RPMI8226 (cell line): ENCODE data around the gene PARD6B.
A peak's percentile ranks its signal among the peaks of the same experiment; 100 is the strongest.

Experiments used
- DNase-seq: peaks from one replicate; pipeline ENCODE4 v3.0.0-alpha.2; 2015

PARD6B gene

DNA sequence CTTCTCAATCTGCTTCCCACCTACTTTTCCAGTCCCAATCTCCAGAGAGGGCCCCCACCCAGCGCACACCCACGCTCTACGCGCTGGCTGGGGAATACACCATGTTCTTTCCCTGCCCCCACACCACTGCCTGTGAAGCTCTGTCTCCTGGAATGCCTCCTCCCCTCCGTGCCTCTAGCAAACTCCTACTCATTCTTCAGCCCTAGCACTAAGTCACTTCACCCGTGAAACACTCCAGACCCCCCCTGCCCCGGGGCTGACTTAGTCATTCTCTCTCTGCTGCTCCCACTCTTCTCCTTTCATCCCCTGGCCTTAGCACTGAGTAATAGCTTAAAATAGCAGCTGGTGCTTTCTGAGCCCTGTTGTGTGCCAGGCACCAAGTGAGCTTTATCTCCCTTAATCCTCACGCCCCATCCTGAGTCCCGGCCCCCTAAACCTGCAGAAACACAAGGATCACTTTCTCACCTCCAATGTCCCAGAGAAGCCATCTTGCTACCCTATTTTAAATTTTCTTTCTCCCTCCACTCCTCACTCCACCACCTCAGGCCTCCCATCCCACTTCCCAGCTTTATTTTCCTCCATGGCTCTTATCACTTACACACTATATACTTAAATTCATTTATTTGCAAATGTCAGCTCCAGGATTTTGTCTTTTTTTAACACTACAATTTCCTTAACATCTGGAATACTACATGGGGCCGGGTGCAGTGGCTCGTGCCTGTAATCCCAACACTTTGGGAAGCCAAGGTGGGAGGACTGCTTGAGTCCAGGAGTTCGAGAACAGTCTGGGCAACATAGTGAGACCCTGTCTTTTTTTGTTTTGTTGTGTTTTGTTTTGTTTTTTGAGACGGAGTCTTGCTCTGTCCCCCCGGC, 6.3 kb upstream of the PARD6B start:
- no peak for DNase-seq

GRCh38 chr20:50725724-50726005, 5.7 kb upstream of the PARD6B start:
- DNase-seq, result no peak

DNA sequence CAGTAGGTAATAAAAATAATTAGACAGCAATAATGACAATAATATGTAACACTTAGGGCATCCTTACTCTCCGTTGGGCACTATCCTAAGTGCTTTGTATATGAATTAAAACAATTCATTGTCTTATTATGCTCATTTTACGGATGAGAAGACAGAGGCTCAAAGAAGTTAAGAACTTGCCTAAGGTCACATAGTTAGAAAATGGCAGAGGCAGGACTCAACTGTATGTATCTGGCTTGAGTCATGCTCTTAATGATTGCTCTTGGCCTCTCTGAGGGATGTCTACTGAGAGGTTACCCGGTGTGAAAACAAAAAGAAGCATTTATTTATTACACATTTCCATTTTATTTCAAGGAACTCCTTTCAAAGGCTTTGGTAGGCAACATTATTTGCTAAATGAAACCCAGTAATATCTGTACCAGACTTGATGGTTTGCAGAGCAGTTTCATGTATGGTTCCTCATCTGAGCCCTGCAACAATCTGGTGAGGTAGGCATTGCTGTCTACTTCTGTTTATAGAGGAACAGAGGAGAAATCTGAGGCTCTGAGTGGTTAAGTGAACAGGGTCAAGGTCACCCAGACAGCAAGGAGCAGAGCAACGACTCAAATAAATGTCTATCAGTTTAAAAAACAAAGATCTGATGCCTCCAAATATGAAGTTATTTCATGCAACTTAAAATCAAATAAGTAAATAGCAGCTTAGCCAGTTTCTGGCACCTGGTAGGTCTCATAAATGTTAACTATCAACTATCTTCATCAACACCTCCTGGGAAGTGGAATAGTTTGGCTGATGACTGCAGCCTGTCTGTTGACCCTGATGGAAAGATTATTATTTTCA, 4.2 kb upstream of the PARD6B start:
- DNase-seq, result peak; percentile 4

DNA sequence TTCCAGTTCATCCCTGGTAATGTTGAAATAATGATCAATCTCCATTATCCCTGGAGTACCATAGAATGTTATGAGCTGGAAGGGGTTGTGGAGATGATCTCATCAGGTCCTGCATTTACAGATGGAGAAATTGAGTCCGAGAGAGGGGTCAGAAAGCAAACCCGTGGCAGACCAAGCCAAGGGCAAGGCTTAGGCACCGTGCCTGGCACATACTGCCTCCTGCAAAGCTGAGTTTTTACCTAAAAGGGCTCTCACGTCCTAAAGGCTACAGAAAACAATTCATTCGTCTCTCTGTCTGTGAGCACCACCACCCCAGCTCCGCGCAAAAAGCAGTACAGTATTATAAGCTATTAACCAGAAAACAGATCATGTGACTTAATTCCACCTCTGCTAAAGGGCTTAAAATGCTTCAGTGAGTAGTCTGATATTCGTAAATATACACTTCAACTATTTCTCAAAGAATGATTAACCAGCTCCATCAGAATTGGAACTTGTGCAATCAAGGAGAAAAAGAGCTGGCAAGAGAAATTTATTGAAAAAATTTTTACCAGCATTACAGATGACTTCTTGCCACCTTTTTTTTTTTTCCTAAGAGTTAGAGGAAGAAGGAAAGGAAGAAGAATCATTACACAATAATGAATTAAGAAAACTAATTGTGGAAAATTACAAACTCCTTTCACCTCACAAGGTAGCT, 3.4 kb upstream of the PARD6B start:
- DNase-seq, result no peak

DNA sequence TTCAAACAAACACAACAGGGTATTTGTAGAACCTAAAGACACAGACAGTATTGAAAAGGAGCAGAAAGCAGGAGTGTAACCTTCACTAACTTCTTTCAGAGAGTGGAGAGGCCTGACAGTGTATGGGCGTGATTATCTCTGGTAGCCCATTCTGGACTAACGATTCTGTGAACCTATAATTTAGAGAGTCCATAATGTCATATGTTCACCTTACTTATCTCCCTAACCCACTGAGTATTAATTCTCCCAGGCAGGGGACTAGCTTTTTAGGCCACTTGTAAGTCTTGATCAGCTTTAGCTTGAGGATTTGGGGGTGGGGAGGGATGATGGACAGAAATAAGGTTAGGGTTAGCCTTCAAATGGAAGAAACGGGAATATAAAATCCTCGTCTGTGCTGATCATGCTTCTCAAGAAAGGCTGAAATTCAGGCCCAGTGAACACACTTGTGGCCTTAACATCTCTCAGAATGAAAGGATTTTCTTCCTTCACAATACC, 2.8 kb upstream of the PARD6B start:
- DNase-seq, result no peak

DNA sequence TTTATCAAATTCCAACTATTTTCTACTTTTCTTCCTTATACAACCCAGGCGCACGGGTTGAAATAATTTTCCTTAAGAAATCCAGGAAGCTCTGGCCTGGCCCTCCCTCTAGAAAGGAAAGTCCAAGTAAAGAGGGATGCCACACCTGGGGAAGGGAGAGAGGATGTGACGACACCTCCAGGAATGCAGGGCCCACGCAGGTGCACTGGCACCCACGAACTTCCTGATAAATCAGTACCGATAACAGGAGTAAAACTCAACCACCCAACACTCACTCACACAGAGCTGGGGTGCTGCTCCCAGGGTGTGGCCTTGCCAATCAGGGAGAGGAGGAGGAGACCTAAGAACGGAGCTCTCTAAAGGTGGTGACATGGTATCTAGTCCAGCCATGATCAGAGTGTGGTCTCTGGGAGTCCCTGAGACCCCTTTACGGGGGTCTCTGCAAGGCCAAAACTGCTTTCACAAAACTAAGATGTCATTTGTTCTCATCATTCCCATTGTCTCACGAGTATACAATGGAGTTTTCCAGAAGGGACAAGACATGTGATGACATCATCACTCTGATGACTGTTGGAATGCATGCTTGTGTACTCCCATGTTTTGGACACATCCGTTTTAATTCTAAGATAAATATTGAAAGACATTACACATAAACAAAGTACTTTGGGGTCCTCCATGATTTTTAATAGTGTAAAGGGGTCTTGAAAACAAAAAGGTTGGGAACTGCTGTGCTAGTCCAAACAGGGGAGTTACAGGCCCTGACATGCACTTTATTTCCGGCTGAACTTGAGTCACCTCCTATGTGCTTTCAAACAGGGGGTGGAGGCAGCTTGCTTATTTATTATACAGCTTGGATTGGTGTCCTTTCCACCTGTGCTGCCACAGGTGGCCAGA, 2.2 kb upstream of the PARD6B start:
- DNase-seq, result no peak

- DNase-seq, result no peak
Observed at GRCh38 chr20:50729901-50730764, 1.2 kb upstream of the PARD6B start.

DNA sequence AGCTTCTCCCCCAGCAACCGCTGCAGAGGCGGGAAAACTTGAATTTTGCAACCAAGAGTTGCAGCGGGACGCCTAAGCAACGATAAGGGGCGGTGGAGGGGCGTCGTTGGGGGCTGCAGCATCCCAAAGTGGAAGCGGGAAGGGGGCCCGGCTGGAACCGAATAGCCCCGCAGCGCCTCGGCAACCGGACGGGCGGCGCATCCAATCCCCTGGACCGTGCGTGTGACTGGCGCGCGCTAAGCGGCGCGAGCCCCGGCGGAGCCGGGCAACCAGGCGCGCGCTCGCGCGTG, 670 bp upstream of the PARD6B start:
- no peak for DNase-seq

DNA sequence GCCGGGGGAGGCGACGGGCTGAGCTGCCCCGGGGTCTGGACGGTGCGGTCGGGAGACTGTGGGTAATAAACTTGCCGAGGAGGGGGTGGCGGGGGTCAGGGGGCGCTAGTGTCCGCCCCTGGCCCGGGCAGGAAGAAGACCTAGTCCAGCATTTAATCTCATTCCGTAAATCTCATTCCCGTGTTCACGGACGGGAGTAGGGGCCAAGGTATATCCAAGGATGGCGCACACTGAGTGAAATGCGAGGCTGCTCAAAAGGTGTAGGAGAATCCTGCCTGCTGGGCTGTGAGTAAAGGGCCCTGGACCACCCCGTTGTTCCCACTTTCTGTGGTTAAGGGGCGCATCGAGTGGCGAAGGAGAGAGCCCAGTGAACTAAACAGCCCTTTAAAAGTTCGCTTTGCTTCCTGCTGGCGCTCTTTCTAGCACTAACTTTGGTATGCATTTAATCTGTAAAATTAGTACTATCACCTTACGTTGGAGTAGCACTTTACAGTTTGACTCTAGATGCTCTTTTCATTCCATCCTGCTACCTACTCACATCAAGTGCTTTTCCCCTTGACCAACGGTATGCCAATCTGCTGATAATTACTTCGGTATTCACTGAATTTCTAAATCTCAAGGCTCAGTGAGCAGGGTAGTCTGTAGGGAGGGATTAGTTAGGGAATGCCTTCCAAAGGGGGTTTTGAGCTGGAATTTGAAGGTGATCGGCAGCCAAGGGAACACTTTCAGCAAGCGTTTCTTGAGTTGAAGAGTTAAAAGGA, 730 bp downstream of the PARD6B start:
- DNase-seq, result peak; percentile 28

DNA sequence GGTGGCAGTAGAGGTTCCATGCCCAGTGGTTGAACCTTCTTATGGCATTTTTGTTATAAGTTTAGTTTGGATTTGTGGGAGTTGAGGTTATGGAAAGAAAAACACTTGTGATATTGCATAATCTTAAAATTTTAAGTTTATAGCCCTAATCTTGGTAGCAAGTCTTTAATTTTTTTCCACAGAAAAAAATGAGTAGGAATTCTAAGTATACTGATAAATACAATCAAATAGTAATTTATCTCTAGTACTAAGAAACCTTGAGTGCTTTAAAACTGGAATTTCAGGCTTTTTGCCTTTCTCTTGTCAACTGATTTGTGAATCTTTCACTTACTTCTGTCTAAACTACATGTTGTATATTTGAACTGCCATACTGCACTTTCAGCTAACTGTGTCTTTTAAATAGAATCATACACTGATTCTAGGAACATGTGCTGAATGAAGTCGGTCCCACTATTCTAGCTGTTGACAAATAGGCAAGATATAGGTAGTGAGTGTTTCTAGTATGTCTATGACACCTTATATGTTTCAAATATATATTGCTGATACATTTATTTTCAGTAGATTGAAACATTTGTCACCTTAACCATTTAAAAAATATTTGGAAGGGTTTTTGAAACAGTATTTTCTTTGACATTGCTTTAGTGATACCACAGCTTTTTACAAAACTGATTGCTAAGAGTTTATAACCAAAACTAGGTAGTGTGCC, 2.4 kb downstream of the PARD6B start:
- no peak for DNase-seq

DNA sequence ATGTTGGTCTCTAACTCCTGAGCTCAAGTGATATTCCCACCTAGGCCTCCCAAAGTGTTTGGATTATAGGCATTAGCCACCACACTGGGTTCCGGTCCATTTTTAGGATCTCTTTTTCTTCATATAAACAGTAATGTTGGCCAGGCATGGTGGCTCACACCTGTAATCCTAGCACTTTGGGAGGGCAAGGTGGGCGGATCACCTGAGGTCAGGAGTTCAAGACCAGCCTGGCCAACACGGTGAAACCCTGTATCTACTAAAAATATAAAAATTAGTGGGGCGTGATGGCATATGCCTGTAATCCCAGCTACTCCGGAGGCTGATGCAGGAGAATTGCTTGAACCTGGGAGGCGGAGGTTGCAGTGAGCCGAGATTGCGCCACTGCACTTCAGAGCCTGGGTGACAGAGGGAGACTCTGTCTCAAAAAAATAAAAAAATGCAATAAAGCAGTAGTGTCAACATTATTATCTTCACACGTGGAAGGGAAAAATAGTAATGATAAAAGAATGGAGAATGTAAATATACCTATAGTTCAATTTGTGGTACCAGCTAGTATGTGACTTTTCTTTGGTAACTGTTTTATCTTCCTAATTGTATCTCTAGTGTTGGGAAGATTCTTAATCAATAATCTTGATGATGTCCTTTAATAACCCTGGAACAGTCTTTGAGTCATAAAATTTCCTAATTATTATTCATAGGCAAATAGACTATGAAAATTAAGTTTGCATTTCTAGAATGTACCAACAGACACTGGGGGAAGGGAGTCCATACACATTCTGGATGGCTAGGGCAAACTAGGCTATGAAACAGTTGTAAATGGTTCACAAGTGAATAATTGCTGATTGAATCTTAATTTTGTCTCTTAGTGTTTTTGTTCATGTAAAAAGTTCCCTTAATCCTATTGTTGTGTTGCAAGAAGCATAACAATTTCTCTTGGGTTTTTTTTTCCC, 3.6 kb downstream of the PARD6B start:
- no peak for DNase-seq

DNA sequence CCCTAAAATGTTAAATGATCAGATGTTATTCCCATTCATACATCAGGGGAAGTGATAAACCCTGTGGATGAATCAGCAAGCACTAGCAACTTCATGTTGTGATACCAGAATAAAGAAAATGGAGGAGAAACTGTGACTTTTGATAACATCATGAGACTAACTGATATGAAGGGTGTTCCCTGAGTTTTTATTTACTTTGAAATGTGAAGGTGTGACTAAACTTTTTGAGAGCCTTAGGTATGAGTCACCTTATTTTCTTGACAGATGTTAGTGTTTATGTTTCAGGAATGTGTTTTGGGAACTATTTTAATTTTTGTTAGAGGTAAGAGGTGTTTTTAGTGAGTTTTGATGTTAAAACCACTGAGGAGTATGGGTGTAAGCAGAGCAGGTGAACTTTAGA, 4.4 kb downstream of the PARD6B start:
- DNase-seq, result no peak

DNA sequence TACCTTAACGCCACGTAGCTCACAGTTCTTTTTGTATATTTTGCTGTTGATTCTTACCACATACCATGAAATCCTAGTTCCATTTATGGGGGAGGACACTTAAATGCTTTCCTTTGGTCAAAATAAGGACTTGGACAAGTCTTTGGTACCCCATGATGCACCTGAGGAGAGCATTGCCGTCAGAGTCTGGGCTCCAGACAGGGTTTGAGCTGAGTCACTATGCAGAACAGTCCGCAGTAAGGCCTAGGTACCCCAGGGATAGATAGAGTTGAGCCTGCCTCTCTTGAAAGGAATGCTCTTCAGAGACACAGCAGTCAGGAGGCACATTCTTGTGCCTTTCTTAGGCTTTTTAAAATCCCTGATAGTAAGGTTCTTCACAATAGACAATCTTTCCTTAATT, 6.0 kb downstream of the PARD6B start:
- DNase-seq, result no peak

GRCh38 chr20:50743087-50743486, 11.7 kb downstream of the PARD6B start:
- DNase-seq, result no peak

DNA sequence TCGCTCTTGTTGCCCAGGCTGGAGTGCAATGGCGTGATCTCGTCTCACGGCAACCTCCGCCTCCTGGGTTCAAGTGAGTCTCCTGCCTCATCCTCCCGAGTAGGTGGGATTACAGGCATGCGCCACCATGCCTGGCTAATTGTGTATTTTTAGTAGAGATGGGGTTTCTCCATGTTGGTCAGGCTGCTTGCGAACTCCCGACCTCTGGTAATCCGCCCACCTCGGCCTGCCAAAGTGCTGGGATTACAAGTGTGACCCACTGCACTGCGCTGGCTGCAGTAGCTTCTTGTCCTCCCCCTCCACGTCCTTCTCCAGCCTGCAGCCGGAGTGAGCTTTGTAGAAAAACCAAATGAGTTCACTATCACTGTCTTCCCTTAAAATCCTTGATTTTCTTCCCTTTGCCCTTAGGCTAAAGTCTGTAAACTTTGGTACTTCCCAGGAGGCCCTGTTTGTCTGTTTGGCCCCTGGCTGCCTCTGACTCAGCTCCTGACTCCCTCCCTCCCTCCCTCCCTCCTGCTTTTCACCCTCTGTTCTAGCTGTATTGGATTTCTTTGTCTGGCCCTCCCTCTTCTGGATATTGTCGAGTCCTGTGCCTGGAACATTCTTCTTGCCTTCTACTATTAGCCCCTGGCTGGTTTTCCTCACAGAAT, 12.9 kb downstream of the PARD6B start:
- no peak for DNase-seq

- DNase-seq, result no peak
Observed at GRCh38 chr20:50745634-50746137, 14.3 kb downstream of the PARD6B start.

- no peak for DNase-seq
Observed at GRCh38 chr20:50746138-50746940, 15.0 kb downstream of the PARD6B start.
